Cortex of kidney (tissue), 1 donor: ENCODE data around the gene HOXB3.

Experiments used
- DNase-seq: peaks from one replicate; lab custom pipeline; 2025; lab: John Stamatoyannopoulos, UW

HOXB3 gene

GRCh38 chr17:48569674-48570324 lies 20.2 kb downstream of the HOXB3 start:
- DNase-seq, result no peak

- DNase-seq, result no peak
Observed at GRCh38 chr17:48569240-48569582, 20.8 kb downstream of the HOXB3 start.

- DNase-seq, result no peak
Observed at GRCh38 chr17:48568499-48569239, 21.4 kb downstream of the HOXB3 start.

GRCh38 chr17:48567646-48568354 lies 22.2 kb downstream of the HOXB3 start:
- DNase-seq, result no peak

- DNase-seq, result no peak
Observed at GRCh38 chr17:48567209-48567608, 22.8 kb downstream of the HOXB3 start.

- DNase-seq, result no peak
Observed at GRCh38 chr17:48566717-48567116, 23.3 kb downstream of the HOXB3 start.

- DNase-seq, result no peak
Observed at GRCh38 chr17:48565925-48566710, 23.9 kb downstream of the HOXB3 start.

GRCh38 chr17:48565022-48565554 lies 25.0 kb downstream of the HOXB3 start:
- DNase-seq, result no peak

GRCh38 chr17:48564188-48565021 lies 25.6 kb downstream of the HOXB3 start:
- no peak for DNase-seq

GRCh38 chr17:48563867-48564187 lies 26.2 kb downstream of the HOXB3 start:
- no peak for DNase-seq

GRCh38 chr17:48563385-48563838 lies 26.6 kb downstream of the HOXB3 start:
- no peak for DNase-seq

GRCh38 chr17:48562934-48563333 lies 27.1 kb downstream of the HOXB3 start:
- no peak for DNase-seq

- DNase-seq, result no peak
Observed at GRCh38 chr17:48561884-48562810, 27.9 kb downstream of the HOXB3 start.

- no peak for DNase-seq
Observed at GRCh38 chr17:48559840-48560817, 29.9 kb downstream of the HOXB3 start.

GRCh38 chr17:48559122-48559839 lies 30.8 kb downstream of the HOXB3 start:
- no peak for DNase-seq

- no peak for DNase-seq
Observed at GRCh38 chr17:48558831-48559121, 31.3 kb downstream of the HOXB3 start.

GRCh38 chr17:48558057-48558830 lies 31.8 kb downstream of the HOXB3 start:
- no peak for DNase-seq
